SH-SY5Y (cell line): Measurements from ENCODE around the gene AVP.

Source experiments
- GATA2 ChIP-seq: IDR thresholded peaks from 2 replicates; pipeline ENCODE4 v1.6.1; 2011; ENCODE audit warnings: mild to moderate bottlenecking, low read depth, low read length
- GATA3 ChIP-seq: IDR thresholded peaks from 2 replicates; pipeline ENCODE4 v1.6.1; 2011; ENCODE audit warnings: low read depth, mild to moderate bottlenecking, low read length, moderate library complexity

GRCh38 chr20:3084986-3085360 is 449 bp upstream of the AVP start:
- TF ChIP-seq GATA2 (no peak), GATA3 (no peak)
